HEK293 (cell line): Measurements from ENCODE around the gene PCP2.

Experiments
- CTCF ChIA-PET: fragments of 350-600 bp; formaldehyde crosslinking; extraction: SDS; loops from one replicate; lab custom pipeline; 2021; ENCODE audit warnings: antibody characterized with exemption; lab: Yijun Ruan, JAX
- POLR2A ChIA-PET: fragments of 300-600 bp; formaldehyde crosslinking; extraction: SDS; loops from one replicate; lab custom pipeline; 2020; ENCODE audit warnings: antibody characterized with exemption, inconsistent platforms; lab: Yijun Ruan, JAX
- H3K27ac ChIP-seq: fragments of 200-500 bp; sonication (Bioruptor generic); 2 replicates; pipeline ENCODE4 v1.5.1; 2014; ENCODE audit warnings: low read depth, low read length, control low read depth, inconsistent platforms; ENCODE audit errors: extremely low read depth
- H3K36me3 ChIP-seq, 2 experiments: fragments of 200-500 bp in 1 of 2; sonication (Bioruptor generic) in 1 of 2; 1 replicate in 1 of 2; 2 replicates in 1 of 2; pipeline ENCODE4 v1.5.1; 2014 to 2017; ENCODE audit warnings: inconsistent platforms in 2 of 2, low read length in 2 of 2; ENCODE audit not compliant: control insufficient read depth in 2 of 2, insufficient read depth in 1 of 2
- H3K4me1 ChIP-seq: fragments of 200-500 bp; sonication (Bioruptor generic); 2 replicates; pipeline ENCODE4 v1.5.1; 2014; ENCODE audit warnings: mild to moderate bottlenecking, low read length, inconsistent platforms; ENCODE audit not compliant: control insufficient read depth, insufficient read depth
- H3K4me3 ChIP-seq: 2 replicates; pipeline ENCODE4 v1.5.1; 2011; ENCODE audit warnings: low read depth, mild to moderate bottlenecking, control low read depth, low read length, moderate library complexity
- H3K9me3 ChIP-seq: fragments of 200-500 bp; sonication (Bioruptor generic); 2 replicates; pipeline ENCODE4 v1.5.1; 2014; ENCODE audit warnings: low read depth, low read length, inconsistent platforms; ENCODE audit not compliant: control insufficient read depth, insufficient read depth
- GLIS1 ChIP-seq: fragments of 450-650 bp; formaldehyde crosslinking; IDR thresholded peaks from 2 replicates; pipeline ENCODE4 v1.5.1; 2016; ENCODE audit warnings: missing biosample characterization, missing genetic modification characterization
- GLIS2 ChIP-seq: fragments of 450-650 bp; formaldehyde crosslinking; IDR thresholded peaks from 2 replicates; pipeline ENCODE4 v1.5.1; 2016; ENCODE audit warnings: missing biosample characterization, missing genetic modification characterization
- IKZF3 ChIP-seq: fragments of 450-650 bp; IDR thresholded peaks from 2 replicates; pipeline ENCODE4 v1.5.0; 2018; ENCODE audit warnings: missing biosample characterization, mild to moderate bottlenecking, missing genetic modification characterization, moderate library complexity
- KLF1 ChIP-seq: fragments of 450-650 bp; formaldehyde crosslinking; IDR thresholded peaks from 2 replicates; pipeline ENCODE4 v1.5.1; 2016; ENCODE audit warnings: missing biosample characterization, missing genetic modification characterization
- SCRT2 ChIP-seq: fragments of 450-650 bp; formaldehyde crosslinking; IDR thresholded peaks from 2 replicates; pipeline ENCODE4 v1.5.1; 2016; ENCODE audit warnings: missing biosample characterization, missing genetic modification characterization
- ZBTB17 ChIP-seq: fragments of 450-650 bp; formaldehyde crosslinking; IDR thresholded peaks from 2 replicates; pipeline ENCODE4 v1.5.1; 2016; ENCODE audit warnings: missing biosample characterization, missing genetic modification characterization
- ZBTB20 ChIP-seq: fragments of 450-650 bp; formaldehyde crosslinking; IDR thresholded peaks from 2 replicates; pipeline ENCODE4 v1.5.1; 2016; ENCODE audit warnings: missing biosample characterization, missing genetic modification characterization
- ZEB2 ChIP-seq: fragments of 450-650 bp; formaldehyde crosslinking; IDR thresholded peaks from 2 replicates; pipeline ENCODE4 v1.5.1; 2016; ENCODE audit warnings: missing biosample characterization, missing genetic modification characterization
- ZFHX2 ChIP-seq: fragments of 450-650 bp; formaldehyde crosslinking; conservative IDR thresholded peaks from 2 replicates; pipeline ENCODE4 v1.5.1; 2016; ENCODE audit warnings: missing biosample characterization, missing genetic modification characterization
- ZFP69B ChIP-seq: fragments of 450-650 bp; formaldehyde crosslinking; IDR thresholded peaks from 2 replicates; pipeline ENCODE4 v1.5.1; 2016; ENCODE audit warnings: missing biosample characterization, missing genetic modification characterization
- ZIC2 ChIP-seq: fragments of 450-650 bp; formaldehyde crosslinking; IDR thresholded peaks from 2 replicates; pipeline ENCODE4 v1.5.1; 2016; ENCODE audit warnings: missing biosample characterization, missing genetic modification characterization
- ZNF10 ChIP-seq: fragments of 450-650 bp; formaldehyde crosslinking; IDR thresholded peaks from 2 replicates; pipeline ENCODE4 v1.5.1; 2017; ENCODE audit warnings: missing biosample characterization, missing genetic modification characterization
- ZNF16 ChIP-seq: fragments of 450-650 bp; formaldehyde crosslinking; IDR thresholded peaks from 2 replicates; pipeline ENCODE4 v1.5.1; 2016; ENCODE audit warnings: low read depth, missing biosample characterization, missing genetic modification characterization
- ZNF169 ChIP-seq: fragments of 450-650 bp; formaldehyde crosslinking; IDR thresholded peaks from 2 replicates; pipeline ENCODE4 v1.5.1; 2016; ENCODE audit warnings: missing biosample characterization, missing genetic modification characterization
- ZNF335 ChIP-seq: fragments of 450-650 bp; formaldehyde crosslinking; conservative IDR thresholded peaks from 2 replicates; pipeline ENCODE4 v1.5.1; 2016; ENCODE audit warnings: missing biosample characterization, missing genetic modification characterization
- ZNF514 ChIP-seq: fragments of 450-650 bp; formaldehyde crosslinking; IDR thresholded peaks from 2 replicates; pipeline ENCODE4 v1.5.1; 2016; ENCODE audit warnings: missing biosample characterization, missing genetic modification characterization
- ZNF692 ChIP-seq: fragments of 450-650 bp; formaldehyde crosslinking; IDR thresholded peaks from 2 replicates; pipeline ENCODE4 v1.5.1; 2016; ENCODE audit warnings: missing biosample characterization, missing genetic modification characterization
- ZNF707 ChIP-seq: fragments of 450-650 bp; formaldehyde crosslinking; IDR thresholded peaks from 2 replicates; pipeline ENCODE4 v1.5.1; 2016; ENCODE audit warnings: missing biosample characterization, missing genetic modification characterization
- TF ChIP-seq, protein P1 (sequence below): fragments of 450-650 bp; formaldehyde crosslinking; IDR thresholded peaks from 2 replicates; pipeline ENCODE4 v1.5.1; 2016; ENCODE audit warnings: missing biosample characterization, missing genetic modification characterization, borderline replicate concordance
- TF ChIP-seq, protein P2 (sequence below): fragments of 450-650 bp; formaldehyde crosslinking; IDR thresholded peaks from 2 replicates; pipeline ENCODE4 v1.5.1; 2016; ENCODE audit warnings: missing biosample characterization, missing genetic modification characterization
- TF ChIP-seq, protein P3 (sequence below): fragments of 450-650 bp; formaldehyde crosslinking; optimal IDR thresholded peaks from 2 replicates; pipeline ENCODE3; 2016; ENCODE audit warnings: missing biosample characterization, mild to moderate bottlenecking, missing genetic modification characterization

PCP2 gene

DNA sequence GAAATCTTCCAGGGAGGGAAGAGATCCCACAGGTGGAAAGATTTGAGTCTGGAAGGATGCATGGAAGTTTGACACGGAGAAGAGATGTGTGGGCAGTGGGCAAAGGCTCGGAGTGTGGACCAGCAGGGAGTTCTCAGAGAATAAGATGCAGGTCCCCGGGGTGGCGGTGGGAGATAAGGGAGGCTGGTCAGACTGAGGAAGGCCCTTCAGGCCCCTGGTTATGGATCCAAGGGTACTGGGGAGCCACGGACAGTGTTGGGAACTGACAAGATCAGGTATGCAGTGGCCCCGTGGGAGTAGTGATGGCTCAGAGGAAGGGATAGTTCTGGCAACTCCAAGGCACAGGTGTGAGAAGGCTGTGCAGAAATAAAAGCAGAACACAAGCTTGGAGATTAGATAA, 35.3 kb downstream of the PCP2 start:
- TF ChIP-seq KLF1 (tag by site-specific recombination) (no peak), ZNF16 (tag by site-specific recombination) (peak; percentile 48; the same call in 1 of the 2 replicates)
- Histone ChIP-seq H3K27ac (no peak overlapping the region), H3K9me3 (no peaks in the 10 kb centered on the region), H3K4me3 (no peak overlapping the region), H3K4me1 (peaks cover 8% of the 10 kb centered on the region), H3K36me3 (peaks cover 0 to 3% of the 10 kb centered on the region in 2 experiments; a peak in 2 of 3 replicates)
- CTCF ChIA-PET = interaction anchor here (1.0 to 6.5 kb wide), 3 partner anchors 13 to 331 kb away, joined by 3 to 29 read pairs (median 7); no protein-coding TSS in a partner anchor
- POLR2A ChIA-PET = no interaction called here

DNA sequence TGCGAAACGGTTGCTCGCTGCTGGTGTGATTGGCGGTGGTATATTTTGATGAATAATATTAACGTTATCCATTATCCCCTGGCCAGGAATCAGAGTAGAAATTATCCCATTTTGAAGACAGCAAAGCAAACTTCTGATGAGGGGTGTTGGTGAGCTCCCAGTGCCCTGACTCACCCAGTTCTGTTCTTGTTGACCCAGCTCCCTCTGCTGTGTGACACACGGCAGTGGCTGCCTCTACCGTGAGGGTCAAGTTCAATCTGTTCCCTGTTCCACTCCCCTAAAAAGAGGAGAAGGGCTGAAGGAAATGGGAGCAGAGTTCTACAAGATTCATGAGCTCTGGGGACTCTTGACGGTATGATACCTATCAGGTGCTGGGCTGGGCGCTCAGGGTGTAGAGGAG, 35.8 kb downstream of the PCP2 start:
- Histone ChIP-seq H3K27ac (no peak overlapping the region), H3K36me3 (peaks cover 0 to 3% of the 10 kb centered on the region in 2 experiments; a peak in 2 of 3 replicates), H3K4me3 (no peak overlapping the region), H3K4me1 (peaks cover 8% of the 10 kb centered on the region), H3K9me3 (no peaks in the 10 kb centered on the region)
- TF ChIP-seq ZFP69B (tag by site-specific recombination) = no peak
- 0 out of 2 replicates have a peak, but pooled peaks have one; percentile 23 for TF ChIP-seq SCRT2 (tag by site-specific recombination)
- TF ChIP-seq ZNF10 (tag by site-specific recombination) = peak; percentile 62; the same call in 1 of the 2 replicates
- peak; percentile 35; the same call in 1 of the 2 replicates for TF ChIP-seq ZBTB20 (tag by site-specific recombination)
- no peak for TF ChIP-seq ZBTB17 (tag by site-specific recombination)
- TF ChIP-seq, protein P1, sequence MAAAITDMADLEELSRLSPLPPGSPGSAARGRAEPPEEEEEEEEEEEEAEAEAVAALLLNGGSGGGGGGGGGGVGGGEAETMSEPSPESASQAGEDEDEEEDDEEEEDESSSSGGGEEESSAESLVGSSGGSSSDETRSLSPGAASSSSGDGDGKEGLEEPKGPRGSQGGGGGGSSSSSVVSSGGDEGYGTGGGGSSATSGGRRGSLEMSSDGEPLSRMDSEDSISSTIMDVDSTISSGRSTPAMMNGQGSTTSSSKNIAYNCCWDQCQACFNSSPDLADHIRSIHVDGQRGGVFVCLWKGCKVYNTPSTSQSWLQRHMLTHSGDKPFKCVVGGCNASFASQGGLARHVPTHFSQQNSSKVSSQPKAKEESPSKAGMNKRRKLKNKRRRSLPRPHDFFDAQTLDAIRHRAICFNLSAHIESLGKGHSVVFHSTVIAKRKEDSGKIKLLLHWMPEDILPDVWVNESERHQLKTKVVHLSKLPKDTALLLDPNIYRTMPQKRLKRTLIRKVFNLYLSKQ (tag by site-specific recombination) = no peak
- ChIA-PET CTCF (interaction anchor here (0.9 to 6.5 kb wide), 4 partner anchors 13 to 332 kb away, joined by 3 to 29 read pairs (median 5); no protein-coding TSS in a partner anchor), POLR2A (interaction anchor here (1.1 kb wide), 1 partner anchor 21 kb away, joined by 5 read pairs; no protein-coding TSS in a partner anchor)

DNA sequence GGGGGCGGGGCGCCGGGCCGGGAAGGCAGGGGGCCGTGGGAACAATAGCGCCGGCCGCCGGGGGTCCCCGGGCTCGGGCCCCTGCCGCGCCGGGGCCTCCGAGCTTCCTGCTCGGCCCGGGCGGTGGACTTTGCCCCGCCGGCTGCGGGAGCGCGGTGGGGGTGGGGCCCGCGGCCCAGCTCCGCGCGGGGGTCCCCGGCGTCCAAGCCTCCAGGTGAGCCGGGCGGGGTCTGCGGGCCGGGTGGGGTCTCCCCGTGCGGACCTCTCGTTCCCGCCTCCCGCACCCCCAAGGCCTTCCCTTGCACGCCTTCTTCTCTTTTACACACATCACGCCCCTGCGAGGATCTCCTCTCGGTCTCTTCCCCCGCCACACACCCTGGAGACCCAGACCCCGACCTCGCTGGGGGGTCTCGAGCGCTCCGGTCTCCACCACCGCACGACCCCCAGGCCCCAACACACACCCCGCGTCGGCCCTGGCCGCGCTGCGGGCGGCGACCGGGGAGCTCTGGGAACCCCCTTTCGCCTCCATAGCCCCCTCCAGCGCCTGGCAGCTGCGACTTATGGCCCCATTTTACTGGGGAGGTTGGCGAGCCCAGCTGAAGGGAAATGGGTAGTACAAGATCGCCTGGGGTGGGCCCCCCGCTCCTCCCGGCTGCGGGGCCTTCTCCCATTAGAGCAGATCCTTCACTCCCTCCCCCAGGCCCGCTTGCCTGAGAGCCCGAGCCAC, 37.1 kb downstream of the PCP2 start:
- POLR2A ChIA-PET = interaction anchor here (0.6 to 2.1 kb wide), 4 partner anchors 9 to 33 kb away, joined by 3 to 13 read pairs (median 7); partner anchors contain the start of genes PET100 and XAB2
- H3K36me3 ChIP-seq = peaks cover 0 to 3% of the 10 kb centered on the region in 2 experiments; a peak in 2 of 3 replicates
- TF ChIP-seq IKZF3 (tag by site-specific recombination) (no peak), ZEB2 (tag by site-specific recombination) (0 out of 2 replicates have a peak, but pooled peaks have one; percentile 31), GLIS1 (peak; percentile 82), ZNF707 (tag by site-specific recombination) (no peak), ZNF169 (no peak), GLIS2 (tag by site-specific recombination) (peak; percentile 78), ZIC2 (tag by site-specific recombination) (peak; percentile 59), ZNF514 (tag by site-specific recombination) (no peak), ZFHX2 (tag by site-specific recombination) (0 out of 2 replicates have a peak, but pooled peaks have one; percentile 2), ZFP69B (tag by site-specific recombination) (peak; percentile 52; the same call in 1 of the 2 replicates), ZNF692 (tag by site-specific recombination) (peak; percentile 74), ZNF335 (tag by site-specific recombination) (peak; percentile 78)
- TF ChIP-seq, protein P2, sequence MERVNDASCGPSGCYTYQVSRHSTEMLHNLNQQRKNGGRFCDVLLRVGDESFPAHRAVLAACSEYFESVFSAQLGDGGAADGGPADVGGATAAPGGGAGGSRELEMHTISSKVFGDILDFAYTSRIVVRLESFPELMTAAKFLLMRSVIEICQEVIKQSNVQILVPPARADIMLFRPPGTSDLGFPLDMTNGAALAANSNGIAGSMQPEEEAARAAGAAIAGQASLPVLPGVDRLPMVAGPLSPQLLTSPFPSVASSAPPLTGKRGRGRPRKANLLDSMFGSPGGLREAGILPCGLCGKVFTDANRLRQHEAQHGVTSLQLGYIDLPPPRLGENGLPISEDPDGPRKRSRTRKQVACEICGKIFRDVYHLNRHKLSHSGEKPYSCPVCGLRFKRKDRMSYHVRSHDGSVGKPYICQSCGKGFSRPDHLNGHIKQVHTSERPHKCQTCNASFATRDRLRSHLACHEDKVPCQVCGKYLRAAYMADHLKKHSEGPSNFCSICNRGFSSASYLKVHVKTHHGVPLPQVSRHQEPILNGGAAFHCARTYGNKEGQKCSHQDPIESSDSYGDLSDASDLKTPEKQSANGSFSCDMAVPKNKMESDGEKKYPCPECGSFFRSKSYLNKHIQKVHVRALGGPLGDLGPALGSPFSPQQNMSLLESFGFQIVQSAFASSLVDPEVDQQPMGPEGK (tag by site-specific recombination) = peak; percentile 54; the same call in 1 of the 2 replicates
- TF ChIP-seq, protein P3, sequence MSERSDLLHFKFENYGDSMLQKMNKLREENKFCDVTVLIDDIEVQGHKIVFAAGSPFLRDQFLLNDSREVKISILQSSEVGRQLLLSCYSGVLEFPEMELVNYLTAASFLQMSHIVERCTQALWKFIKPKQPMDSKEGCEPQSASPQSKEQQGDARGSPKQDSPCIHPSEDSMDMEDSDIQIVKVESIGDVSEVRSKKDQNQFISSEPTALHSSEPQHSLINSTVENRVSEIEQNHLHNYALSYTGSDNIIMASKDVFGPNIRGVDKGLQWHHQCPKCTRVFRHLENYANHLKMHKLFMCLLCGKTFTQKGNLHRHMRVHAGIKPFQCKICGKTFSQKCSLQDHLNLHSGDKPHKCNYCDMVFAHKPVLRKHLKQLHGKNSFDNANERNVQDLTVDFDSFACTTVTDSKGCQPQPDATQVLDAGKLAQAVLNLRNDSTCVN (tag by site-specific recombination) = peak; percentile 48
- H3K9me3 ChIP-seq = no peaks in the 10 kb centered on the region
- CTCF ChIA-PET = interaction anchor here (1.0 to 6.5 kb wide), 3 partner anchors 9 to 56 kb away, joined by 3 to 29 read pairs (median 6); no protein-coding TSS in a partner anchor
- H3K4me3 ChIP-seq = peak overlapping the region; percentile 70
- H3K27ac ChIP-seq = no peak overlapping the region; the same call in 1 of the 2 replicates
- peaks cover 8% of the 10 kb centered on the region for H3K4me1 ChIP-seq
